ENCODE measurements around the gene PAM16.

The PAM16 gene

DNA sequence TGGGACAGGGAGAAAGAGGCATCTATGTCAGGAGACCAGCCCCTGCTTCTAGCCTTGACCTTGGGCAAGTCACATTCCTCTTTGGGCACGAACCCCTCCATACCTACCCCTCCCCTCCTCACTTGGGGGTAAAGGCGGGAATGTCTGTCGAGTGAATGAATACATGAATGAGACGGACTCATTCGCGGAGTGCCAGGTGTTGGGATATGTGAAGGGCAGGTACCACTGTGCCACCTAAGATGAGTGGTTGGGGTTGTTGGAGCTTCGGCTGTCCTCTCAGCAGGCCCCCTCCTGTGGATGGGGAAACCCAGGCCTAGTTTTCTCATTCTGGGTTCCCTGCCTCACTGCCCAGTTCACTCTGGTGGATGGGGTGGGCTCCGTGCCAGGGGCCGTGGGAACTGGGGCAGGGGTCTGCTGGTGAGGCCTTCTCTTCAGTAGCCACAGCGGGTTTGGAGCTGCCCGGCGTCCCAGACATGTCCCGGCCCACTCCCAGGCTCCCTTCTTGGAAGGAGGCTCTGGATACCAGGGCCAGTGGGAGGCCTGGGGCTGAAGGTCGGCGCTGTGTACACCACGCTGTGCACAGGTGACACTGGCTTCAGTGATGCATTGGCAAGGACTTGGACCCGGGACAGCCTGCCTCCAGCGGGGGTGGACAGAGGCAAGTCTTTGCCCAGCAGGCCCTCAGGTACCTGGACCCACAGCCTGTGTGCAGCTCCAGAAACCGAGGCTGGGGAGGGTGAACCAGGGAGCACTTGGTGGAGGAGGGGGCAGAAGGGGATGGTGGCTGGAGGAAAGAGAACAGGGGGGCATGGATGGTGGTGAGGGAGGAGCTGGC is 29.6 kb downstream of the PAM16 start:
- no peak overlapping the region for H3K27ac ChIP-seq
- no peak for TF ChIP-seq CTCF (IDR thresholded peaks at IDR 0.05; ENCODE audit: low read depth, low read length)

GRCh38 chr16:4320571-4321137 is 30.5 kb downstream of the PAM16 start:
- H3K27ac ChIP-seq, result no peak overlapping the region
- H3K9me3 ChIP-seq (ENCODE audit: severe bottlenecking), result no peaks in the 10 kb centered on the region
- no peaks in the 10 kb centered on the region for H3K36me3 ChIP-seq
- DNase-seq, result no peak
- TF ChIP-seq CTCF (IDR thresholded peaks at IDR 0.05; ENCODE audit: low read depth, low read length), result no peak
- H3K27me3 ChIP-seq (ENCODE audit: insufficient read depth, low read depth, severe bottlenecking), result no peaks in the 10 kb centered on the region
- H3K4me3 ChIP-seq (ENCODE audit: low read depth, low read length), result no peak overlapping the region

More for the DNA sequence above, 29.6 kb downstream of the PAM16 start:
- H3K36me3 ChIP-seq, result no peaks in the 10 kb centered on the region
- H3K4me3 ChIP-seq (ENCODE audit: low read depth, low read length), result no peak overlapping the region
- no peaks in the 10 kb centered on the region for H3K27me3 ChIP-seq (ENCODE audit: insufficient read depth, low read depth, severe bottlenecking)
- H3K9me3 ChIP-seq (ENCODE audit: severe bottlenecking), result no peaks in the 10 kb centered on the region
- no peak for DNase-seq

DNA sequence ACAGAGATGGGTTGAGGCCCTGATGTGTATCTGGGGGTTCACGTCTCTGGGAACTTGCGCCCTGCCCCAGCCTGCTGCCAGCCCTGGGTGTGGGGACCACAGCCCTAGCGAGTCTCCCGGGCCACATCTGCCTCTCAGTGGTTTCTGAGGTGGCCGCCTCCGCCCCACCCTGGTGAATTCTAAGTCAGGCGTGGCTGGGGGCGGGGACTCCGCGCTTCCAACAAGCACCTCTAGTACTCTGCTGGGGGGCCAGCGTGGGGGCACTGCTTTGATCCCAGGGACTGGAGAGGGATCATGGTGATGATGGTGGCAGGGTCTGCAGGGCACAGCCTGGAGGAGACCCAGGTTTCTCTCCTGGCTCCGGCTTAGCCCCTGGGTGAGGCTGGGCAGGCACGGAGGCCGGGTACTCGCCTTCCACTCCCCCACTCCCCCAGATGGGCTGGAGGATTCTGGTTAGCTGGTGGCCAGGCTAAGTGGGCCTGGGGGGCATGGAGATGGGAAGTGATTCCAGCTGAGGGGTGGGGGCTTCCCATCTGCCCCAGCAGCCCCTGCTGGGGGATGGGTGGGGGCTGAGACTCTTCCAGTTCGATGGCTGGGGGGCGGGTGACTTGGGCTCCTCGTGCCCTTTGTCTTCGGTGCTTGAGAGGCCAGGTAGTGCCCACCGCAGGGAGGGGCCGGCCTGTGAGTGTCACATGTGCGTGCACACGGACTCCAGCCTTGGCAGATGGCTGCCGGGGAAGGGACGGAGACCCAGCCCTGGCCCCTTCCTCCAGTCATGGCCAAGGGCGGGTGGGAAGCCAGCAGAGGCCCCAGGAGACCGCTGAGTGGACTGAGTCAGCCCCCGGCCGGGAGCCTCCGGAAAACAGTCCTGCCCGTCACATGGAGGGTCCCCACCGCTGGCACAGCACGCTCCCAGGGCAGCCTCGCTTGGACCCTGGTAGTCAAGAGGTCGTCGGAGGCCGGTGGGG is 31.4 kb downstream of the PAM16 start:
- Histone ChIP-seq H3K27me3 (ENCODE audit: insufficient read depth, low read depth, severe bottlenecking) (no peaks in the 10 kb centered on the region), H3K9me3 (ENCODE audit: severe bottlenecking) (no peaks in the 10 kb centered on the region), H3K27ac (peak overlapping the region; percentile 22), H3K36me3 (no peaks in the 10 kb centered on the region), H3K4me3 (ENCODE audit: low read depth, low read length) (no peak overlapping the region)
- no peak for DNase-seq
- TF ChIP-seq CTCF (IDR thresholded peaks at IDR 0.05; ENCODE audit: low read depth, low read length), result no peak

GRCh38 chr16:4318967-4319366 is 32.2 kb downstream of the PAM16 start:
- Histone ChIP-seq H3K27me3 (ENCODE audit: insufficient read depth, low read depth, severe bottlenecking) (no peaks in the 10 kb centered on the region), H3K27ac (peak overlapping the region; percentile 71; the same call in 1 of the 2 replicates), H3K4me3 (ENCODE audit: low read depth, low read length) (peak overlapping the region; percentile 4; the same call in 1 of the 2 replicates), H3K9me3 (ENCODE audit: severe bottlenecking) (no peaks in the 10 kb centered on the region), H3K36me3 (no peaks in the 10 kb centered on the region)
- no peak for TF ChIP-seq CTCF (IDR thresholded peaks at IDR 0.05; ENCODE audit: low read depth, low read length)
- DNase-seq, result no peak

DNA sequence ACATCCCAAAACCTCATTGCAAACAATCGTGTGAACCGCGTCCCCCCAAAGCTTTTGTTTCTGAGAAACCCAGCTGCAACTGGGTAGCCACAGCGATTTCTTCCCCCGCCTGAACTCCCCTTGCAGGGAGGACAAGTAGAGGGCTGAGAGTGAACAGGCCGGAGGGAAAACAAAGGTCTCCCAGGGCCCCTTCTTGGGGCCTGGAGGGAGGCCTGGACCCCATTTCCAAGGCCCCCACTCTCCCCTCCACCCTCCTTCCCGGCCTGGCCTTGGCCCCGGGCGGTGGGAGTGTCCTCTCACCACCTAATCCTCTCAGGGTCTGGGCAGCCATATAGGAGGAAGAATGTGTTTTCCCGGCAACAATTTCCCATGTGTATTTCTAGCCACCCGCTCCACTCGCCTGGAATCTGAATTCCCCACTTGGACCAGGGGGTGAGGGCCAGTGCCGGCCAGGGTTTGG is 32.6 kb downstream of the PAM16 start:
- Histone ChIP-seq H3K4me3 (ENCODE audit: low read depth, low read length) (peak overlapping the region; percentile 4), H3K36me3 (no peaks in the 10 kb centered on the region), H3K27ac (peak overlapping the region; percentile 71), H3K27me3 (ENCODE audit: insufficient read depth, low read depth, severe bottlenecking) (no peaks in the 10 kb centered on the region), H3K9me3 (ENCODE audit: severe bottlenecking) (no peaks in the 10 kb centered on the region)
- no peak for TF ChIP-seq CTCF (IDR thresholded peaks at IDR 0.05; ENCODE audit: low read depth, low read length)
- peak; percentile 53 for DNase-seq

Data from WERI-Rb-1 (cell line).